Testis (tissue), 3 donors: ENCODE measurements around the gene SEC22B. TPM values are rescaled to one million over a fixed set of nuclear protein-coding genes. Genes with fewer than 3 reads are reported as not detected.
"Not testable (repeated sequence)": the region's sequence is repeated elsewhere in the genome, so short reads cannot be mapped to it uniquely, and the experiment has no call there.

Experiments used
- DNase-seq: peaks from one replicate; pipeline ENCODE4 v3.0.0-alpha.2; 2019
- H3K27ac ChIP-seq, 2 donors: fragments of 200-600 bp; sonication (generic); one replicate each; pipeline ENCODE4 v1.5.1; 2019
- H3K27me3 ChIP-seq: fragments of 200-600 bp; sonication (generic); one replicate; pipeline ENCODE4 v1.5.1; 2019
- H3K36me3 ChIP-seq: fragments of 200-600 bp; sonication (generic); one replicate; pipeline ENCODE4 v1.5.1; 2017; ENCODE audit warnings: low read depth; ENCODE audit errors: missing control alignments
- H3K4me1 ChIP-seq: fragments of 200-600 bp; sonication (generic); one replicate; pipeline ENCODE4 v1.5.1; 2019
- H3K4me3 ChIP-seq, 2 donors: fragments of 200-600 bp; sonication (generic); one replicate each; pipeline ENCODE4 v1.5.1; 2017 to 2019
- H3K9me3 ChIP-seq: fragments of 200-600 bp; sonication (generic); one replicate; pipeline ENCODE4 v1.5.1; 2017
- WGBS, 2 donors: methylation state at CpG; one replicate each; pipeline ENCODE4 v1.1.5; 2018; 5-methylcytosine and 5-hydroxymethylcytosine counted together
- intact Hi-C: fragments of 100-400 bp; cut with DNase I; formaldehyde crosslinking; loops from one replicate; pipeline ENCODE4 v1.15.1; 2023; ENCODE audit warnings: low total_unique reads
- polyA plus RNA-seq: library from polyadenylated mRNA; stranded (reverse); fragments of 350-450 nt; fragmentation: Illumina TruSeq; extraction: RNeasy Lipid Tissue Mini Kit (QIAGEN cat#74804); gene quantifications from one replicate; pipeline ENCODE4 v1.2.3, GENCODE V29; 2014; ENCODE audit warnings: low read depth, low replicate concordance; ENCODE audit not compliant: insufficient read depth
- total RNA-seq, 2 donors: library from RNA; depleted of rRNA; stranded (reverse); fragments of >200 nt; gene quantifications; one replicate each; pipeline ENCODE4 v1.2.3, GENCODE V29; 2016
- TF ChIP-seq, protein P1 (sequence below), 3 experiments: fragments of 450-650 bp in 2 of 3; fragments of 200-600 bp in 1 of 3; sonication (generic) in 1 of 3; IDR thresholded peaks; one replicate each; pipeline ENCODE4 v1.5.1; 2016 to 2019; ENCODE audit warnings: antibody characterized with exemption in 3 of 3, mild to moderate bottlenecking in 2 of 3, moderate library complexity in 1 of 3

Gene SEC22B
- total and polyA plus RNA-seq, 3 donors from 2014 or later: 19.2 to 30.6 (median 26.9) TPM

- H3K27ac ChIP-seq, H3K4me3 ChIP-seq, DNase-seq, H3K4me1 ChIP-seq, H3K27me3 ChIP-seq, H3K36me3 ChIP-seq, H3K9me3 ChIP-seq, intact Hi-C loops: not testable (repeated sequence)
- 0% methylated on average over 1 of the region's 1 CpG; no CpG with 5 or more reads in 1 of the 2 donors for WGBS, 2 donors
- TF ChIP-seq, protein P1, sequence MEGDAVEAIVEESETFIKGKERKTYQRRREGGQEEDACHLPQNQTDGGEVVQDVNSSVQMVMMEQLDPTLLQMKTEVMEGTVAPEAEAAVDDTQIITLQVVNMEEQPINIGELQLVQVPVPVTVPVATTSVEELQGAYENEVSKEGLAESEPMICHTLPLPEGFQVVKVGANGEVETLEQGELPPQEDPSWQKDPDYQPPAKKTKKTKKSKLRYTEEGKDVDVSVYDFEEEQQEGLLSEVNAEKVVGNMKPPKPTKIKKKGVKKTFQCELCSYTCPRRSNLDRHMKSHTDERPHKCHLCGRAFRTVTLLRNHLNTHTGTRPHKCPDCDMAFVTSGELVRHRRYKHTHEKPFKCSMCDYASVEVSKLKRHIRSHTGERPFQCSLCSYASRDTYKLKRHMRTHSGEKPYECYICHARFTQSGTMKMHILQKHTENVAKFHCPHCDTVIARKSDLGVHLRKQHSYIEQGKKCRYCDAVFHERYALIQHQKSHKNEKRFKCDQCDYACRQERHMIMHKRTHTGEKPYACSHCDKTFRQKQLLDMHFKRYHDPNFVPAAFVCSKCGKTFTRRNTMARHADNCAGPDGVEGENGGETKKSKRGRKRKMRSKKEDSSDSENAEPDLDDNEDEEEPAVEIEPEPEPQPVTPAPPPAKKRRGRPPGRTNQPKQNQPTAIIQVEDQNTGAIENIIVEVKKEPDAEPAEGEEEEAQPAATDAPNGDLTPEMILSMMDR (IDR thresholded peaks at IDR 0.05): peak in 1 of 3 experiments; percentile 34
Observed at GRCh38 chr1:120145806-120146205, 30.5 kb downstream of the SEC22B start.

DNA sequence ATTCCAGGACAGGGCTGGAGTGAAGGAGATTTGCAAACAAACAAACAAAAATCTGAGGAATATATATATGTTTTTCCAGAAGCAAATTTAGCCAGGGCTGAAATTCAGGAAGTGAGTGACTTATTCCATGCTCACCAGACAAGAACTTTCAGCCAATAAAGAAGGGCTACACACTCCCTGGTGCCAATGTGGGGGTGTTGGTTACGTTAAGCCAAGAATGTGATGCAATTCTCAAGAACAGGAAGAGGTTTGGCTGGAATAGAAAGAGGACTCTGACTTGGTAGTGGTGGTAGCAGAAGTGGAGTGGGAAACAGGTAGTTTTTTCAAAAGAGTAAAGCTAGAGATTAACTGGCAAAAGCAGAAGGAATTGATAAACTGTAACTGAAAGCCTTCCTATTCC, 31.7 kb downstream of the SEC22B start:
- intact Hi-C loops, DNase-seq, H3K4me1 ChIP-seq, H3K27ac ChIP-seq, H3K9me3 ChIP-seq, H3K36me3 ChIP-seq, H3K27me3 ChIP-seq, H3K4me3 ChIP-seq: not testable (repeated sequence)
- no CpG with 5 or more reads among the region's 1 CpG for WGBS, 2 donors

DNA sequence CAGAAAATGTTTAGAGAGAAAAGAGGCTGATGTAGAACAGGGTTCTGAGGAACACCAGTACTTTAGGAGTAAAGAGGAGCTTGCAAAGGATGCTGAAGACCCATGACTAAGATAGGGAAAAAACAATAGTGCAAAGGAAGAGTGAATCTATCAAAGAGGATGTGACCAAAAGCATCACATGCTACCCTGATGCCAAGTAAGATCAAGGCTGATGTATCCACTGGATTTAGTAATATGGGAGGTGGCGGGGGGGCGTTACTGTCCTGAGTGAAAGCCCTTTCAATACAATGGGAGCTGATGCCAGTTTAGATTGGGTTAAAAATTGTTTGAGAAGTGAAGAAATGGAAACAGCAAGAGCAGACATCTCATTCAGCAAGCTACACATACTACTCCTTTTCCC, 32.2 kb downstream of the SEC22B start:
- WGBS, 2 donors: 86 to 90% methylated on average over 2 of the region's 2 CpGs
- DNase-seq, H3K27ac ChIP-seq, H3K9me3 ChIP-seq, H3K4me1 ChIP-seq, intact Hi-C loops, H3K36me3 ChIP-seq, H3K4me3 ChIP-seq, H3K27me3 ChIP-seq: not testable (repeated sequence)

DNA sequence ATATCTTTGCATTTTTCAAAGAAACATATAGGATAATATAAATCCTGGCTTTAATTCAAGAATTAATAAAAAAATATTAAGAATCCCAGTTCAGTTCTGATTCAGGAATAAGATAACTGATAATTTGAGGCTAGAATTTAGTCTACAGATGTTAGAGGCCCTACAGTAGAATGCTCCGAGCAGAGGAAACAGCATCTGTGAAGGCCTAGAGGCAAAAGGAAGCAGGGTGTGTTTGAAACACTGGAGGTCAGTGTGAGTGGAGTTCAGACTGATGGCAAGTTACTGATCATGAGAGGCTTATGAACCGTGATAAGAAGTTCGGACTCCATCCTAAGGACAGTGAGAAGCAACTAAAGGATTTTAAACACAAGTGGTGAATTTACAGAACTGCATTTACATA, 33.0 kb downstream of the SEC22B start:
- H3K9me3 ChIP-seq, H3K27me3 ChIP-seq, H3K4me3 ChIP-seq, intact Hi-C loops, H3K4me1 ChIP-seq, H3K36me3 ChIP-seq, DNase-seq: not testable (repeated sequence)
- WGBS, 2 donors: 14 to 36% methylated on average over 1 to 3 of the region's 3 CpGs
- peak overlapping the region in 1 of 2 donors; percentile 30 for H3K27ac ChIP-seq

GRCh38 chr1:120142512-120143263, 33.6 kb downstream of the SEC22B start:
- H3K36me3 ChIP-seq, intact Hi-C loops, H3K4me3 ChIP-seq, H3K27me3 ChIP-seq, H3K4me1 ChIP-seq, H3K9me3 ChIP-seq: not testable (repeated sequence)
- H3K27ac ChIP-seq: peak overlapping the region in 1 of 2 donors; percentile 30
- WGBS, 2 donors: 49 to 62% methylated on average over 5 to 10 of the region's 14 CpGs
- peak; percentile 22 for DNase-seq

DNA sequence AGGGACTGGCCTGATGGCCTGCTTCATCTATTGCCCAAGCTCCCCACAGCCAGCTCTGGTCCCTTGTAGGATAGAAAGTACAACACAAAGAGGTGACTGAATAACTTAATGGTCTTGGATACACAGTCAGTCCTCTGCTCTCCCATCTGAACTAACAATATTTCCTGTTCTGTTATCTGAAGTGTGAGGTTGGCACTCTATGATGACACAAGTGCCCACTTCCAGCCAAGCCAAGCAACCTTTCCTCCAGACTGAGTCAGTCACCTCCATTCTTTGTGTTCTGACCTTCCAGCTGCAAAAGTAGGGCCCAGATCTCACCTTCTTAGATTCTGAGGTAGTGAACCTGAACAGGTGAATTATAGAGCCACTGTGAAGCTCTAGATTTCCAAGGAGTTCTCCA, 34.5 kb downstream of the SEC22B start:
- DNase-seq, H3K9me3 ChIP-seq, H3K4me3 ChIP-seq, H3K27ac ChIP-seq, H3K4me1 ChIP-seq, intact Hi-C loops, H3K27me3 ChIP-seq, H3K36me3 ChIP-seq: not testable (repeated sequence)

DNA sequence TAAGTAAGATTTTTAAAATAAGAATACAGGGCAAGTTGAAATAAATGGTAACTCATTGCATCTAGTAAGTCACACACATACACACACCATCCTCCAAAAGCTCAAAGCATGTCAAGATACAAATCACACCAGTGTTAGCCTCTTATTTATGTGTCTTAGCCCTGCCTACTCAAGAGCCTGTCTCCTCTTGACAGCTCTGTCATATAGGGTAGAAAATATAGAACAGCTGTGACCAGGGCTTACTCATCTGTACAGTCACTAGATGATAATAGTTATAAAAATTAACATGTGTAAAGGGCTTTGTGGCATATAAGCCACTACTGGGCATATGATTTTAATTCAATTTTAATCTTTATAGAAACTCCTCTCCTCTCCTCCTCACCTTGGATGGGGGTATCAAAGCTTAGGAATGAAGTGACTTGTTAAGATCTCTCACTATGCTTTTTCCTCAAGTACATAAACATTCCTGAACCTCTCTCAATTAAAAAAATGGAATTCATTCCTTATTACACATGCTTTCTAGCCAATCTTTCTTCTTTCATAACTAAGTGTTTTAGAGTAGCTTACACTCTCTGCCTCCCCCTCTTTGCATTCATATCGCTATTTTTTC, 35.6 kb downstream of the SEC22B start:
- DNase-seq, H3K36me3 ChIP-seq, H3K27me3 ChIP-seq, H3K9me3 ChIP-seq, intact Hi-C loops, H3K4me1 ChIP-seq, H3K4me3 ChIP-seq, H3K27ac ChIP-seq: not testable (repeated sequence)
- WGBS, 2 donors: 13 to 23% methylated on average over 1 of the region's 1 CpG

DNA sequence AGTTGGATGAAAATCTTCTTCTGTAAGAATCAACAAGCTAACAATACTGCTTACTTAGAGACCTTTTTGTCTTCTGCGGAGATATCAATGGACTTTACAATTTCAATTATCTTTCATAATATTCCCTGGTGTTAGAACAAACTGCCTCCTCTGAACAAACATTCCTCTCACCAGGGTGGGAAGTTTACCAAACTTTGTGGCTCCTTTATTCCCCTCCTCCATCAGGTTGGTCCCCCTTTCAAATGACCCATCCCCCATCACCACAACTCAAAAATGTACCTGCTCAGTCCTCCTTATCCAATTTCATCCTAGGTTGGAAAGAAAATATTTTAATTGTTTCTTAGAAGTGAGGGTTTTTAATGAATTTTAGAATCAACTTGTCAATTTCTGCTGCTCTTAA, 40.2 kb downstream of the SEC22B start:
- H3K27ac ChIP-seq, H3K4me3 ChIP-seq, H3K27me3 ChIP-seq, intact Hi-C loops, H3K9me3 ChIP-seq, H3K36me3 ChIP-seq, DNase-seq: not testable (repeated sequence)
- H3K4me1 ChIP-seq: peaks cover 10% of the 10 kb centered on the region
- 55 to 67% methylated on average over 1 of the region's 1 CpG for WGBS, 2 donors

DNA sequence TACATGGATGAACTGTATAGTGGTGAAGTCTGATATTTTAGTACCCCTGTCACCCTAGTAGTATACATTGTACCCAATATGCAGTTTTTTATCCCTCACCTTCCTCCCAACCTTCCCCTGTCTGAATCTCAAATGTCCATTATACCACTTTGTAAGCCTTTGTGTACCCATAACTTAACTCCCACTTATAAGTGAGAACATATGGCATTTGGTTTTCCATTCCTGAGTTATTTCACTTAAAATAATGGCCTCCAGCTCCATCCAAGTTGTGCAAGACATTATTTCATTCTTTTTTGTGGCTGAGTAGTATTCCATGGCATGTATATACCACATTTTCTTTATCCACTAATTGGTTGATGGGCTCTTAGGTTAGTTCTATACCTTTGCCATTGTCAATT, 42.4 kb downstream of the SEC22B start:
- H3K4me3 ChIP-seq, H3K27ac ChIP-seq, H3K36me3 ChIP-seq, intact Hi-C loops, H3K27me3 ChIP-seq, DNase-seq, H3K9me3 ChIP-seq: not testable (repeated sequence)
- H3K4me1 ChIP-seq: peaks cover 10% of the 10 kb centered on the region
